Spinal cord (tissue), 10 donors: Measurements from ENCODE around the gene MCC. TPM values are rescaled to one million over a fixed set of nuclear protein-coding genes. Genes with fewer than 3 reads are reported as not detected.

Source experiments
- DNase-seq, 6 donors: peaks; one replicate each; pipeline versions ENCODE4 v3.0.0 to v3.0.0-alpha.2; 2013 to 2015; ENCODE audit warnings: low spot score in 6 of 6, low read depth in 4 of 6
- H3K27ac ChIP-seq: one replicate; pipeline ENCODE4 v1.5.1; 2013; ENCODE audit warnings: low read depth, low read length, control low read depth
- H3K27me3 ChIP-seq: one replicate; pipeline ENCODE4 v1.6.1; 2013; ENCODE audit warnings: low read length; ENCODE audit not compliant: control insufficient read depth, insufficient read depth
- H3K36me3 ChIP-seq: one replicate; pipeline ENCODE4 v1.6.1; 2013; ENCODE audit warnings: low read length; ENCODE audit not compliant: control insufficient read depth, insufficient read depth
- H3K4me1 ChIP-seq: one replicate; pipeline ENCODE4 v1.6.1; 2013; ENCODE audit warnings: low read length; ENCODE audit not compliant: control insufficient read depth, insufficient read depth
- H3K4me3 ChIP-seq: one replicate; pipeline ENCODE4 v1.5.1; 2013; ENCODE audit warnings: low read depth, low read length, control low read depth
- H3K9me3 ChIP-seq: one replicate; pipeline ENCODE4 v1.6.1; 2013; ENCODE audit warnings: low read length; ENCODE audit not compliant: control insufficient read depth, insufficient read depth
- WGBS: methylation state at CpG from one replicate; pipeline ENCODE4 v1.1.5; 2013; ENCODE audit warnings: missing lambda C conversion rate; ENCODE audit not compliant: insufficient coverage; 5-methylcytosine and 5-hydroxymethylcytosine counted together
- polyA plus RNA-seq, 2 donors: library from polyadenylated mRNA; unstranded; fragments of 120-200 nt; gene quantifications; one replicate each; pipeline ENCODE4 v1.2.1, GENCODE V29; 2013; ENCODE audit not compliant: insufficient read length in 2 of 2
- total RNA-seq, 2 donors: library from RNA; depleted of rRNA in 1 of 2; stranded (reverse); fragments of 120-200 nt in 1 of 2; fragments of >200 nt in 1 of 2; gene quantifications; one replicate each; pipeline versions ENCODE4 v1.2.3 to v1.2.4, GENCODE V29; 2013 to 2014
- donor health status: healthy.

Gene MCC
- total and polyA plus RNA-seq, 4 donors: 19.2 to 31.7 (median 26.6) TPM

GRCh38 chr5:113036321-113036720 lies 451.9 kb downstream of the MCC start:
- Histone ChIP-seq H3K27ac (no peak overlapping the region), H3K9me3 (no peaks in the 10 kb centered on the region), H3K4me1 (peaks cover 7% of the 10 kb centered on the region), H3K4me3 (no peak overlapping the region), H3K27me3 (no peaks in the 10 kb centered on the region), H3K36me3 (peaks cover 6% of the 10 kb centered on the region)
- DNase-seq: no peak
- 96% methylated on average over 4 of the region's 4 CpGs for WGBS

GRCh38 chr5:113035096-113035495 lies 453.2 kb downstream of the MCC start:
- H3K36me3 ChIP-seq: peaks cover 6% of the 10 kb centered on the region
- no peak overlapping the region for H3K27ac ChIP-seq
- 92% methylated on average over 1 of the region's 1 CpG for WGBS
- no peak overlapping the region for H3K4me3 ChIP-seq
- peaks cover 6% of the 10 kb centered on the region for H3K4me1 ChIP-seq
- DNase-seq: no peak
- H3K27me3 ChIP-seq: no peaks in the 10 kb centered on the region
- H3K9me3 ChIP-seq: no peaks in the 10 kb centered on the region

GRCh38 chr5:113034182-113034773 lies 454.0 kb downstream of the MCC start:
- WGBS: 72% methylated on average over 11 of the region's 13 CpGs
- H3K27me3 ChIP-seq: no peaks in the 10 kb centered on the region
- H3K9me3 ChIP-seq: no peaks in the 10 kb centered on the region
- H3K36me3 ChIP-seq: peaks cover 6% of the 10 kb centered on the region
- peak in 1 of 6 donors; percentile 36 for DNase-seq
- H3K27ac ChIP-seq: no peak overlapping the region
- no peak overlapping the region for H3K4me3 ChIP-seq
- peaks cover 6% of the 10 kb centered on the region for H3K4me1 ChIP-seq

GRCh38 chr5:113031557-113031956 lies 456.7 kb downstream of the MCC start:
- no peaks in the 10 kb centered on the region for H3K9me3 ChIP-seq
- H3K27ac ChIP-seq: no peak overlapping the region
- H3K27me3 ChIP-seq: no peaks in the 10 kb centered on the region
- H3K36me3 ChIP-seq: peaks cover 7% of the 10 kb centered on the region
- no peak overlapping the region for H3K4me3 ChIP-seq
- WGBS: 79% methylated on average over 2 of the region's 2 CpGs
- H3K4me1 ChIP-seq: no peaks in the 10 kb centered on the region
- DNase-seq: no peak

- WGBS: no CpG with 5 or more reads among the region's 8 CpGs
- Histone ChIP-seq H3K27ac (no peak overlapping the region), H3K27me3 (no peaks in the 10 kb centered on the region), H3K9me3 (no peaks in the 10 kb centered on the region), H3K4me1 (no peaks in the 10 kb centered on the region), H3K4me3 (no peak overlapping the region), H3K36me3 (peaks cover 5% of the 10 kb centered on the region)
- no peak for DNase-seq
These were observed 457.1 kb downstream of the MCC start for GRCh38 chr5:113031104-113031503.

- Histone ChIP-seq H3K9me3 (no peaks in the 10 kb centered on the region), H3K27me3 (no peaks in the 10 kb centered on the region), H3K4me3 (no peak overlapping the region), H3K36me3 (peaks cover 4% of the 10 kb centered on the region), H3K4me1 (no peaks in the 10 kb centered on the region), H3K27ac (no peak overlapping the region)
- DNase-seq: no peak
- WGBS: 62% methylated on average over 2 of the region's 6 CpGs
These were observed 458.6 kb downstream of the MCC start for GRCh38 chr5:113029614-113030013.

GRCh38 chr5:113027431-113027830 lies 460.8 kb downstream of the MCC start:
- Histone ChIP-seq H3K4me1 (no peaks in the 10 kb centered on the region), H3K9me3 (no peaks in the 10 kb centered on the region)
- 91% methylated on average over 4 of the region's 5 CpGs for WGBS

GRCh38 chr5:113027015-113027414 lies 461.2 kb downstream of the MCC start:
- DNase-seq: no peak
- peaks cover 4% of the 10 kb centered on the region for H3K36me3 ChIP-seq
- 74% methylated on average over 7 of the region's 8 CpGs for WGBS
- H3K27ac ChIP-seq: no peak overlapping the region
- H3K9me3 ChIP-seq: no peaks in the 10 kb centered on the region
- H3K27me3 ChIP-seq: no peaks in the 10 kb centered on the region
- H3K4me3 ChIP-seq: no peak overlapping the region
- no peaks in the 10 kb centered on the region for H3K4me1 ChIP-seq

More at GRCh38 chr5:113027431-113027830, 460.8 kb downstream of the MCC start:
- H3K4me3 ChIP-seq: no peak overlapping the region
- no peak overlapping the region for H3K27ac ChIP-seq
- DNase-seq: no peak
- H3K27me3 ChIP-seq: no peaks in the 10 kb centered on the region
- peaks cover 4% of the 10 kb centered on the region for H3K36me3 ChIP-seq

- Histone ChIP-seq H3K9me3 (no peaks in the 10 kb centered on the region), H3K27ac (no peak overlapping the region), H3K4me1 (no peaks in the 10 kb centered on the region), H3K36me3 (peaks cover 4% of the 10 kb centered on the region), H3K4me3 (no peak overlapping the region), H3K27me3 (no peaks in the 10 kb centered on the region)
- DNase-seq: no peak
- 100% methylated on average over 1 of the region's 4 CpGs for WGBS
These were observed 462.0 kb downstream of the MCC start for GRCh38 chr5:113026211-113026610.

- no peak for DNase-seq
- Histone ChIP-seq H3K4me3 (no peak overlapping the region), H3K27me3 (no peaks in the 10 kb centered on the region), H3K36me3 (peaks cover 4% of the 10 kb centered on the region), H3K27ac (no peak overlapping the region), H3K4me1 (no peaks in the 10 kb centered on the region), H3K9me3 (no peaks in the 10 kb centered on the region)
- WGBS: 94% methylated on average over 3 of the region's 4 CpGs
These were observed 462.7 kb downstream of the MCC start for GRCh38 chr5:113025596-113025995.
